Esophagus squamous epithelium (tissue), 4 donors: Measurements from ENCODE around the gene SPATA12.

ENCODE experiments used
- CTCF ChIP-seq, 6 experiments: fragments of 450-650 bp in 4 of 6; fragments of 200-600 bp in 2 of 6; sonication (generic) in 2 of 6; IDR thresholded peaks; one replicate each; pipeline ENCODE4 v1.5.1; 2016 to 2019; ENCODE audit warnings: antibody characterized with exemption in 6 of 6, mild to moderate bottlenecking in 4 of 6, moderate library complexity in 4 of 6
- POLR2A ChIP-seq, 4 donors: fragments of 450-650 bp; IDR thresholded peaks; one replicate each; pipeline ENCODE4 v1.6.1; 2017; ENCODE audit warnings: antibody characterized with exemption in 4 of 4, mild to moderate bottlenecking in 4 of 4, moderate library complexity in 3 of 4

DNA sequence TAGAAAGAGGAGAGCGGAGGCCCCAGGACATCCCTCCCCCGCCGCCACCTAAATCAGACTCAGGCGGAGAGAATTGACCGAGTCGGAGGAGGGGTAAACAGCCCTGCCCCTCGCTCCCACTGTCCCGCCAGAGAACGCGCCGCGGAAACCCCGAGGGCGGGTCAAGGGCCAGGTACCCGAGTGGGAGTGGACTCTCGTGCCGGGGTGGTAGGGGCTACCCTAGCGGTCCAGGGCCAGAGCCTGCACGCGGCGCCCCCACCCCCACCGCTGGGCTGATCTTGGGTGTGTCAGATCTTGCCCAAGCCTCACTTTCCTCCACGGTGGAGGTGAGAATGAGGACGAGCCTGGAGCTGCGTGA, 19.0 kb downstream of the SPATA12 start:
- TF ChIP-seq CTCF (IDR thresholded peaks at IDR 0.05) (no peak), POLR2A (IDR thresholded peaks at IDR 0.05) (no peak)
